HAP-1 (cell line): ENCODE data around the gene CCDC33.

Experiments
- DNase-seq, 2 experiments: peaks; one replicate each; pipeline ENCODE4 v3.0.0-alpha.2; 2016 to 2020; ENCODE audit warnings: low spot score in 2 of 2
- H3K27me3 ChIP-seq: fragments of 250-450 bp; sonication (Bioruptor Pico); 2 replicates; pipeline ENCODE4 v1.5.1; 2020; ENCODE audit warnings: low read depth, mild to moderate bottlenecking, moderate library complexity
- H3K36me3 ChIP-seq: fragments of 250-450 bp; sonication (Bioruptor Pico); replicated peaks from 2 replicates; pipeline ENCODE4 v1.5.1; 2020; ENCODE audit warnings: mild to moderate bottlenecking
- H3K4me1 ChIP-seq: fragments of 250-450 bp; sonication (Bioruptor Pico); 2 replicates; pipeline ENCODE4 v1.5.1; 2020; ENCODE audit warnings: mild to moderate bottlenecking
- H3K4me3 ChIP-seq: fragments of 250-450 bp; sonication (Bioruptor Pico); 2 replicates; pipeline ENCODE4 v1.5.1; 2020; ENCODE audit warnings: mild to moderate bottlenecking, moderate library complexity
- H3K9me3 ChIP-seq: fragments of 250-450 bp; sonication (Bioruptor Pico); 2 replicates; pipeline ENCODE4 v1.5.1; 2020; ENCODE audit warnings: mild to moderate bottlenecking, moderate library complexity
- in situ Hi-C: fragments of 300-500 bp; cut with MboI; formaldehyde crosslinking; loops from 3 replicates; pipeline ENCODE4 v1.14.3; 2020; ENCODE audit warnings: low sequenced_read_pairs, inconsistent platforms, mixed read lengths

Gene CCDC33

DNA sequence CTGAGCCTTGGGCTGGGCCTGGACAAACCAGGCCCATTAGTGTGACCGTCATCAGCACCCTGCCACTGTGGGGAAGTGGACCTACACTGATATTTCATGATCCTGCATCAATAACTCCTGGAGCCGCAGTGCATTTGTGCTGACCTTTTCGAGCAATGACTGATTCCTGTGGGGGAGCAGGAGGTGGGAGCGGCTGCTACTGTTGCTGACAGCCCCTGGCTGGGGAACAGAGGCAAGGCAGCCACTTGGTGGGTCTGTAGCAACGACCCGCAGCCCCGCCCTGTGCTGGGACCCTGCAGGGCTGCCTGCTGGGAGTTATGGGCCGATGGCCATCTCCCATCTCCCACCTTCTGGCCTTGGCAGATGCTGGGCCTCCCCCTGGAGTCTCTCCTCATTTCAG lies 42.1 kb downstream of the CCDC33 start:
- in situ Hi-C loops = no loop called here
- no peaks in the 10 kb centered on the region for H3K9me3 ChIP-seq

GRCh38 chr15:74281147-74282133 lies 45.3 kb downstream of the CCDC33 start:
- H3K36me3 ChIP-seq = no peaks in the 10 kb centered on the region
- no peaks in the 10 kb centered on the region for H3K9me3 ChIP-seq
- no peaks in the 10 kb centered on the region for H3K4me1 ChIP-seq
- DNase-seq = no peak
- H3K4me3 ChIP-seq = no peak overlapping the region
- in situ Hi-C loops = no loop called here
- peaks cover 90% of the 10 kb centered on the region for H3K27me3 ChIP-seq

More for the DNA sequence above, 42.1 kb downstream of the CCDC33 start:
- H3K4me3 ChIP-seq = no peak overlapping the region
- H3K27me3 ChIP-seq = peaks cover 85% of the 10 kb centered on the region
- no peak for DNase-seq
- H3K36me3 ChIP-seq = no peaks in the 10 kb centered on the region
- no peaks in the 10 kb centered on the region for H3K4me1 ChIP-seq

DNA sequence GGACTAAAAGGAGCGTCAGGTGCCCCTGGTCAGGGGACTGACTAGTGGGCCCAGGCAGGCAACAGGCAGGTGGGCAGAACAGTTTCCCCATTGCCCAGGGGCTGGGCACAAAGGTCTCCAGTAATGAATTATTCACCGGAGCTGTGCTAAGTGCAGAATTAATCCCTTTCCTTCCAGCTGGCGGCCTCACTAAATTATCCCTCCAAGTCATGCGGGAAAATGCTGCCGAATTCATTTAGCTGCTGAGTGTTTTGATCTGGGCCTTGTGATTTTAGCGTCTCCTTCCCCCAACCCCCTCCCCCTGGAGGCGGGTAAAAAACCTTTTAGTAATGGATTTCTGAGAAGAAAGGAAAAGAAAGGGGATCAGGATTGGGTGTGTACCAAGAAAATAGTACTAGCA lies 47.2 kb downstream of the CCDC33 start:
- Histone ChIP-seq H3K27me3 (peaks cover 88% of the 10 kb centered on the region), H3K36me3 (no peaks in the 10 kb centered on the region), H3K4me3 (no peak overlapping the region), H3K9me3 (no peaks in the 10 kb centered on the region), H3K4me1 (no peaks in the 10 kb centered on the region)
- in situ Hi-C loops = no loop called here
- DNase-seq = peak; percentile 40 to 61

GRCh38 chr15:74289671-74290070 lies 53.5 kb downstream of the CCDC33 start:
- Histone ChIP-seq H3K4me1 (no peaks in the 10 kb centered on the region), H3K9me3 (no peaks in the 10 kb centered on the region), H3K27me3 (peaks cover 51% of the 10 kb centered on the region), H3K36me3 (no peaks in the 10 kb centered on the region), H3K4me3 (no peak overlapping the region)
- no peak for DNase-seq
- in situ Hi-C loops = no loop called here

- H3K9me3 ChIP-seq = no peaks in the 10 kb centered on the region
- H3K36me3 ChIP-seq = no peaks in the 10 kb centered on the region
- no peak for DNase-seq
- no peak overlapping the region for H3K4me3 ChIP-seq
- in situ Hi-C loops = no loop called here
- no peaks in the 10 kb centered on the region for H3K4me1 ChIP-seq
- peaks cover 51% of the 10 kb centered on the region for H3K27me3 ChIP-seq
Measured at GRCh38 chr15:74290645-74291044, 54.5 kb downstream of the CCDC33 start.

- DNase-seq = peak; percentile 81 to 97
- in situ Hi-C loops = no loop called here
- Histone ChIP-seq H3K9me3 (no peaks in the 10 kb centered on the region), H3K36me3 (no peaks in the 10 kb centered on the region), H3K4me1 (no peaks in the 10 kb centered on the region), H3K27me3 (peaks cover 48% of the 10 kb centered on the region), H3K4me3 (no peak overlapping the region)
Measured at GRCh38 chr15:74291101-74292071, 55.3 kb downstream of the CCDC33 start.

DNA sequence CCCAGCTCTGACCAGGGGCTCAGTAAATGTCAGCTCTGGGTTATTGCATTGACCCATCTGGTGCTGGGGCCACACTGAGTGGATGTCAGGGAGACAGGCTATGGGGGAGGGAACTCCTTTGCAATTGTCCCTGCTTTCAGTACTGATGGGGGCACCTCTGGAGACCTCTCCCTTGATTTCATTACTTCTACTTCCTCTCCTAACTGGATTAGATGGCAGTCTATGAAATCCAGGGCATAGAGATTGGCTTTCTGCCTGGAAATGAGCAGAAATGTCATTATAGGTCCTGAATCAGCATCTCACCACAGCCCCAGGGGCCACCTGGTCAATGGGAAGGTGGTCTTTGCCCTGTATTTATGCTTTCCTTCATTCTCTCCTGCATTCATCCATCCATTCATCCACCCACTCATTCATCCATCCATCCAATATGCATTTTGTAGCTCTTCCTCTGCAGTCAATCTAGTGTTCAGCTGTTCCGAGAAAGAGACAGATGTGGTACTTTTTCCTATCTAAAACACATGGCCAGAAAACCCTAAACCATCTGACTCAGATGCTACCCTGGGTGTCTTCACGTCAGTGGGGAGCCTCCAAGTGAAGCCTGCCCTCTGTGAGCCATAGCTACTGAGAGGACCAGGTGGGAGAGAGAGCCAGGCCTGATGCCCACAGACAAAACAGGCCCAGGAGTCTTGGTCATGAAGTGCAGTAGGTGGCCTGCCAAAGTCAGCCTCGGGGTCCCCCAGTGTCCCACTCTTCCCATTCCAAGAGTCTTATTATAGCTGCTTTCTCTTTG lies 57.1 kb downstream of the CCDC33 start:
- in situ Hi-C loops = no loop called here
- Histone ChIP-seq H3K9me3 (no peaks in the 10 kb centered on the region), H3K36me3 (no peaks in the 10 kb centered on the region), H3K27me3 (peaks cover 46% of the 10 kb centered on the region), H3K4me1 (no peaks in the 10 kb centered on the region), H3K4me3 (no peak overlapping the region)
- DNase-seq = no peak

- in situ Hi-C loops = no loop called here
- no peaks in the 10 kb centered on the region for H3K36me3 ChIP-seq
- H3K4me3 ChIP-seq = no peak overlapping the region
- no peak for DNase-seq
- H3K4me1 ChIP-seq = no peaks in the 10 kb centered on the region
- no peaks in the 10 kb centered on the region for H3K9me3 ChIP-seq
- H3K27me3 ChIP-seq = peaks cover 46% of the 10 kb centered on the region
Measured at GRCh38 chr15:74294010-74294409, 57.9 kb downstream of the CCDC33 start.

GRCh38 chr15:74295800-74296199 lies 59.7 kb downstream of the CCDC33 start:
- Histone ChIP-seq H3K4me3 (no peak overlapping the region), H3K4me1 (no peaks in the 10 kb centered on the region), H3K27me3 (peaks cover 58% of the 10 kb centered on the region), H3K36me3 (no peaks in the 10 kb centered on the region), H3K9me3 (no peaks in the 10 kb centered on the region)
- DNase-seq = no peak
- in situ Hi-C loops = no loop called here

DNA sequence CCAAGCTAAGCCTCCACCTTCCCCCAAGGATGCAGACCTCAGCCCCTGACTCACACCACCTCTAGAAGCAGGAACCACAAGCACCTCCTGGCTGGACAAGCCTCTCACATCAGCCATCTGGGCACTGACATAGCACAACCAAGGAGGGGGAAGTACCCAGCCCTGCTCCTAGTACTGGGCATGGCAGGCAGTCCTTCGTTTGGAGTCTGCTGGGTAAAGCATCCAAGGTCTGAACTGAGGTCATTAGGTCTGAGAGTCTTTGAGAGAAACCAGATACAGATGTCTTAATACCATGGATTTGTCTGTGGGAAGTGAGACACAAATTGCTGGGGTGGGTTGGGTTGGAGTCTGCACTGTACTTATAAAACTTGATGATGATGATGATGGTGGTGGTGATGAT lies 61.8 kb downstream of the CCDC33 start:
- Histone ChIP-seq H3K4me1 (peaks cover 2% of the 10 kb centered on the region; the same call in 1 of the 2 replicates), H3K27me3 (peaks cover 69% of the 10 kb centered on the region), H3K9me3 (no peaks in the 10 kb centered on the region), H3K36me3 (no peaks in the 10 kb centered on the region), H3K4me3 (no peak overlapping the region)
- no peak for DNase-seq
- in situ Hi-C loops = no loop called here

DNA sequence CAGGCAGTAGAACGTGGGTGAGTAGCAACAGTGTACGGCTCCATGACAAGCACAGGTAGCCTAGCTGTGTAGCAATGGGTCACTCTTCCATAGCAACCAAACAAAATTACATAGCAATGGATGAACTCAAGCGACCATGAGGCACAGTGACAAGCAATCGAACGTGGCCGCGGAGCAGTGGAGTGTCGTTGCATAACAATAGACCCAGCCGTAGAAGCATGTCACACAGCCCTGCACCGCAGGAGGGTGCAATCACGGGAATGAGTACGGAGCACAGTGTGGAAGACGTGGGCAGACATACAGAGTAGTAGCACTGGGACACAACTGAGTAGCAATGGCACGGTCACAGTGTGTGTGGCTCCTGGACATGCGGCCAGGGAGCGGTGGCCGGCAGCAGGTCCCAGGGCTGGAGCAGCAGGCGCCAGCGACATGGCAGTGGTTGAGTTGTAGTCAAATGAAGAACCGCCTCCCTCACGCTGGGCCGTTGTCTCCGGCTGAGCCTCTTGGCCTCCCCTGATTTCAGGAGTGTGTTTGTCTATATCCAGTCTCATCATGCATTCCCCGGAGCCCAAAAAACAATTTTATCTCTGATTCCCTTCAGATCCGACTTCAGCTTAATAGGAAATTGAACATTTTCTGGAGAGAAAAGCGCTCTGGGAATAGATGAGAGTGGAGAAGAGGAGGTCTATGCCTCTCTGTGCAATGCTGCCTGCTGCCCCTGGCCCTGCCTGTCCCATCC lies 64.1 kb downstream of the CCDC33 start:
- peaks cover 68% of the 10 kb centered on the region for H3K27me3 ChIP-seq
- no peaks in the 10 kb centered on the region for H3K9me3 ChIP-seq
- in situ Hi-C loops = no loop called here
- H3K4me1 ChIP-seq = peaks cover 2% of the 10 kb centered on the region; the same call in 1 of the 2 replicates
- H3K36me3 ChIP-seq = no peaks in the 10 kb centered on the region
- no peak overlapping the region for H3K4me3 ChIP-seq
- peak; percentile 62 to 76 for DNase-seq

GRCh38 chr15:74301583-74302361 lies 65.6 kb downstream of the CCDC33 start:
- Histone ChIP-seq H3K9me3 (no peaks in the 10 kb centered on the region), H3K4me3 (no peak overlapping the region), H3K36me3 (no peaks in the 10 kb centered on the region), H3K4me1 (peaks cover 2% of the 10 kb centered on the region; the same call in 1 of the 2 replicates), H3K27me3 (peaks cover 55% of the 10 kb centered on the region)
- DNase-seq = no peak
- in situ Hi-C loops = no loop called here
